Heart right ventricle (tissue), 16 donors: Measurements from ENCODE around the gene PKN2. TPM values are rescaled to one million over a fixed set of nuclear protein-coding genes. Genes with fewer than 3 reads are reported as not detected.

Source experiments
- ATAC-seq, 8 donors: fragments of 200-7000 bp; cut with Tn5 transposase; one replicate each; pipeline ENCODE4 v1.9.1; 2020; ENCODE audit warnings: mild to moderate bottlenecking in 8 of 8, moderate library complexity in 8 of 8, moderate number of reproducible peaks in 1 of 8
- DNase-seq, 2 donors: peaks; one replicate each; pipeline ENCODE4 v3.0.0-alpha.2; 2020
- H3K27ac ChIP-seq, 10 donors: fragments of 200-600 bp; sonication (generic) in 2 of 10; one replicate each; pipeline versions ENCODE4 v1.5.0 to v1.8.0; 2020 to 2022; ENCODE audit warnings: mild to moderate bottlenecking in 3 of 10
- H3K27me3 ChIP-seq, 7 donors: fragments of 200-600 bp; one replicate each; pipeline ENCODE4 v1.8.0; 2021 to 2022; ENCODE audit warnings: mild to moderate bottlenecking in 2 of 7
- H3K36me3 ChIP-seq, 9 donors: fragments of 200-600 bp; sonication (generic) in 1 of 9; one replicate each; pipeline versions ENCODE4 v1.5.0 to v1.8.0; 2020 to 2022; ENCODE audit warnings: mild to moderate bottlenecking in 2 of 9
- H3K4me1 ChIP-seq, 9 donors: fragments of 200-600 bp; sonication (generic) in 1 of 9; one replicate each; pipeline versions ENCODE4 v1.5.0 to v1.8.0; 2020 to 2022; ENCODE audit warnings: mild to moderate bottlenecking in 4 of 9
- H3K4me3 ChIP-seq, 10 donors: fragments of 200-600 bp; sonication (generic) in 2 of 10; one replicate each; pipeline versions ENCODE4 v1.5.0 to v1.8.0; 2020 to 2022; ENCODE audit warnings: mild to moderate bottlenecking in 7 of 10, moderate library complexity in 2 of 10
- H3K9me3 ChIP-seq, 11 donors: fragments of 200-600 bp in 10 of 11; sonication (generic) in 2 of 11; one replicate each; pipeline versions ENCODE4 v1.5.0 to v1.8.0; 2013 to 2022; ENCODE audit warnings: mild to moderate bottlenecking in 2 of 11, control low read depth in 1 of 11, moderate library complexity in 1 of 11
- WGBS, 2 donors: extraction: QIAGEN DNeasy Blood & Tissue Kit; methylation state at CpG; one replicate each; pipeline ENCODE4 v1.1.7; 2013; ENCODE audit warnings: inconsistent platforms in 1 of 2; 5-methylcytosine and 5-hydroxymethylcytosine counted together
- intact Hi-C, 10 donors: fragments of 100-400 bp; cut with DNase I; formaldehyde crosslinking; loops; one replicate each; pipeline versions ENCODE4 v1.11.1 to v1.14.2; 2022
- polyA plus RNA-seq, 2 donors: library from polyadenylated mRNA; stranded (reverse); fragments of 200-250 nt; gene quantifications; one replicate each; pipeline ENCODE4 v1.2.3, GENCODE V29; 2013
- total RNA-seq, 10 donors: library from RNA; stranded (reverse); fragmentation: NEBNext Ultra II Directional in 3 of 10; extraction: Animal tissue kit (Norgen Biotek cat#: 25700) in 3 of 10; gene quantifications; one replicate each; pipeline versions ENCODE4 v1.2.1 to v1.2.4, GENCODE V29; 2021 to 2023
- TF ChIP-seq, protein P1 (sequence below), 9 donors: fragments of 200-600 bp; sonication (generic) in 2 of 9; IDR thresholded peaks; one replicate each; pipeline versions ENCODE4 v1.5.0 to v1.8.0; 2021 to 2022; ENCODE audit warnings: antibody characterized with exemption in 9 of 9, mild to moderate bottlenecking in 5 of 9, moderate library complexity in 1 of 9
- donor health status: Arrhythmogenic right ventricular cardiomyopathy.
- donor health status: ischemic (EF 13 %, LVEDD 7.1; RV severe dilation, severe dysfunction).
- donor health status: healthy with polysubstance abuse.
- donor health status: DM: no; HTN: yes; CAD: no.
- donor health status: DM: no; HTN: no; CAD: no.
- donor health status: ischemic (EF 25% LVEDD 6.9; RV normal size, moderate dysfunction).
- donor health status: ischemic (EF 25% LVEDD 5.7; RV mildly dilated, moderate dysfunction).
- donor health status: healthy.
- donor health status: DM: yes; HTN: yes; CAD: no.
- donor health status: Ischemic cardiomyopathy.
- donor health status: ischemic (EF 35%, LVEDD 5.7; RV mildly dilated, moderate dysfunction).
- donor health status: nonischemic (EF 11% LVEDD 7.7; RV severe dilation, severe dysfunction).
- donor health status: DM: yes; HTN: yes; CAD: no.
- donor health status: PGD.
- donor health status: ischemic (EF 29% LVEDD 5.4; RV normal size, mild dysfunction).
- donor health status: nonischemic (EF 23%, LVEDD 6.1; RV moderate dilation, normal function).

The PKN2 gene
- total and polyA plus RNA-seq, 12 donors = 6.2 to 42.8 (median 33.6) TPM

DNA sequence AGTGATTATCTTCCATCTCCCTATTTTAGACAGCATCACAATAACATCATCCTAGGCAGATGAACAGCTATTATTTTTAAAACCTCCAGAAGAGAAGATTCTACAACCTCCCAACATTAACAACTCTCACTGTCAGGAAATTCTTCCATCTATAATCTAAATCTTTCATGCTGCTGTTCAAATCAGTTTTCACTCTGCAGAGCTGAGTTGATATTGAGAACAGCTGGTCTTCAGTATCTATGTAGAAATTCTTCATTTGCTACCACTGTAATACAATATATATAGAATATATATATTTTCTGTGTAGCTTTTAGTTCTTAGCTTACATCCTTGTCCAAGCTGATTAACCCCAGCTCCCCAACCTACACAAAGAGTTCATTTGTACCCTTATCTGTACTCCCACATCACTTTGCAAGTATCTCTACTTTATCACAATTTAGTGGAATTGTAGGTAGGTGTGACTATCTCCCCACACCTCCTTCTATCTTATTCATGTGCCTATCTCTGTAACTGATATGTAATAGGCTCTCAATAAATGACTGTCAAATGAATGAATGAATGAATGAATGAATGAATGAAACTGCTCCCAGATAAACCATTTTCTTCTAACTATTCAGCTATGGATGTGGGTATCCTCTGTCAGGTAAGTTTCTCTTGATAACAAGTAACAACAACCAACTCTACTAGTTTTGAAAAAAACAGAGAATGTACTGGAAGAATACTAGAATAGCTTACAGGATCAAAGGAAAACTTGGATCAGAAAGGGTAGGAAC, 37.4 kb upstream of the PKN2 start:
- no peaks in the 10 kb centered on the region for H3K36me3 ChIP-seq
- H3K4me1 ChIP-seq = no peaks in the 10 kb centered on the region
- H3K9me3 ChIP-seq = no peaks in the 10 kb centered on the region
- ATAC-seq (no peak), DNase-seq (no peak)
- intact Hi-C loops = no loop called here
- no peak overlapping the region for H3K4me3 ChIP-seq
- no peak overlapping the region for H3K27ac ChIP-seq
- H3K27me3 ChIP-seq = peaks cover 0 to 4% (median 0%) of the 10 kb centered on the region in 7 donors
- TF ChIP-seq, protein P1, sequence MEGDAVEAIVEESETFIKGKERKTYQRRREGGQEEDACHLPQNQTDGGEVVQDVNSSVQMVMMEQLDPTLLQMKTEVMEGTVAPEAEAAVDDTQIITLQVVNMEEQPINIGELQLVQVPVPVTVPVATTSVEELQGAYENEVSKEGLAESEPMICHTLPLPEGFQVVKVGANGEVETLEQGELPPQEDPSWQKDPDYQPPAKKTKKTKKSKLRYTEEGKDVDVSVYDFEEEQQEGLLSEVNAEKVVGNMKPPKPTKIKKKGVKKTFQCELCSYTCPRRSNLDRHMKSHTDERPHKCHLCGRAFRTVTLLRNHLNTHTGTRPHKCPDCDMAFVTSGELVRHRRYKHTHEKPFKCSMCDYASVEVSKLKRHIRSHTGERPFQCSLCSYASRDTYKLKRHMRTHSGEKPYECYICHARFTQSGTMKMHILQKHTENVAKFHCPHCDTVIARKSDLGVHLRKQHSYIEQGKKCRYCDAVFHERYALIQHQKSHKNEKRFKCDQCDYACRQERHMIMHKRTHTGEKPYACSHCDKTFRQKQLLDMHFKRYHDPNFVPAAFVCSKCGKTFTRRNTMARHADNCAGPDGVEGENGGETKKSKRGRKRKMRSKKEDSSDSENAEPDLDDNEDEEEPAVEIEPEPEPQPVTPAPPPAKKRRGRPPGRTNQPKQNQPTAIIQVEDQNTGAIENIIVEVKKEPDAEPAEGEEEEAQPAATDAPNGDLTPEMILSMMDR (IDR thresholded peaks at IDR 0.05) = no peak

DNA sequence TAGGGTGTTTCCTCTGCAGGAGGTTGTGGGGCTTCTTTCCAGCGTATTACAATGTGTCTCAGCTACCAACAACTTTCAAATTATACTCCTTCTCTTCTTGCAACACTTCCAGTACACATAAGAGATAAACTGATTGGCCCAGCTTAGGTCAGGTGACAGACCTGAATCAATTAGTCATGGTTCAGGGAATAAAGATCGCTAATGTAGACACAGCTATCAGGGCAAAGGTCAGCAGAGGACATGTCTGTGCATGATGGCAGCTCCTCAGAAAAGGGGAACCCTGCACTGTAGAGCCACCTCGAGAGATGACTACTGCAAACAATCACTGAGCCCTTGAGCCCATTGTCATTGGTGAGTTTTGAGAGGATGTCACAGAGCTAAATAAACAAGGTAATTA, 36.8 kb upstream of the PKN2 start:
- TF ChIP-seq, protein P1 (IDR thresholded peaks at IDR 0.05) = no peak
- intact Hi-C loops = no loop called here
- Histone ChIP-seq H3K4me3 (no peak overlapping the region), H3K9me3 (no peaks in the 10 kb centered on the region), H3K27ac (no peak overlapping the region), H3K27me3 (peaks cover 0 to 4% (median 0%) of the 10 kb centered on the region in 7 donors), H3K4me1 (no peaks in the 10 kb centered on the region), H3K36me3 (no peaks in the 10 kb centered on the region)
- DNase-seq = no peak
- 63 to 72% methylated on average over 3 of the region's 3 CpGs for WGBS, 2 donors
- ATAC-seq = no peak

DNA sequence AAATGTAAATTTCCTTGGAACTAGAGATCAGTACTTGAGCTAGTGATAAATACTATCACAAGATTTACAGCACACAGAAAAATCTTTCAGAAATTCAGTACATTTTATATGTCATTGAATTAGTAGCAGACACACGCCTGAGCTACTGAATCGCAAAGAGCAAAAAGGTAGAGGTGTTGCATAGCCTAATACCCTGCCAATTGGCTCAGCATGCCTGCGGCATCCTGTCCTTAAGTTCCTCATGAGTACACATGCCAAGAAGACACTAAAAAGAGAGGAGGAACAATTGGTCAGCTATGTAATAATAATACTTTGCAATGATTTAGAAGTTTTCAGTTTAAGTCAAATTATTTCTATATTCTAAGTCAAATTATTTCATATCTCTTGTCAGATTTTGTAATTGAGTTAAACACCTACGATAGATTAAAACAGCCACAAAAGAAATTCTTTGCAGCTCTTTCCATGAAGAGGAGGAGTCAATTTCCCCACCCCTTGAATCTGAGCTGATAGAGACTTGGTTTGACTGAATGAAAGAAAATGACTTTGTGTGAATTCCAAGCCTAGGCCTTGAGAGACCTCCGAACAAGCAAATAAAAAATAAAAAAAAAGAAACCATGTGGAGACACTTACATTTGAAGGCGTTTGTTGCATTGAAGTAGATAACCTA, 36.2 kb upstream of the PKN2 start:
- Histone ChIP-seq H3K36me3 (no peaks in the 10 kb centered on the region), H3K27ac (no peak overlapping the region), H3K4me1 (no peaks in the 10 kb centered on the region), H3K4me3 (no peak overlapping the region), H3K9me3 (no peaks in the 10 kb centered on the region), H3K27me3 (peaks cover 0 to 4% (median 0%) of the 10 kb centered on the region in 7 donors)
- TF ChIP-seq, protein P1 (IDR thresholded peaks at IDR 0.05) = no peak
- WGBS, 2 donors = 81 to 88% methylated on average over 6 of the region's 6 CpGs
- intact Hi-C loops = no loop called here
- DNase-seq = no peak
- no peak for ATAC-seq

DNA sequence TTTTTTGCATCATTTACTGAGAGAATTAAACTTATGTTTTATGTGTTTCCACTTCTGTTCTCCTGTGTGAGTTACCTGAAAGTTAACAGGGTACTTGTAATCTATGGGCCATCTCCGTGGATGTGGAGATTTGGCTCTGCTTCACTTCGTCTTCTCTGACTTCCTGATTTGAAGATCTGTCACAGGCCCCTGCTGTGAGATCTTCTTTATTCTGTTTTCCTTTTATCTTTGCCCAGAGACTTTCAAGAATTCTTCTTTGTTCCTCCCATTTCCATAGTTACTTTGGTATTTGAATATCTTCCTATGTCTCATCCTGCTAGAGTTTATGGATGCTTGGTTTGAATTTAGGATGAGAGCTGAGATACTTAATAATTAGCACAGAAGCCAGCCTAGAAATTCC, 35.4 kb upstream of the PKN2 start:
- no peak for DNase-seq
- WGBS, 2 donors = 56 to 67% methylated on average over 2 of the region's 2 CpGs

More for the DNA sequence above, 35.4 kb upstream of the PKN2 start:
- Histone ChIP-seq H3K9me3 (no peaks in the 10 kb centered on the region), H3K4me1 (no peaks in the 10 kb centered on the region), H3K27me3 (peaks cover 0 to 4% (median 0%) of the 10 kb centered on the region in 7 donors), H3K36me3 (no peaks in the 10 kb centered on the region), H3K4me3 (no peak overlapping the region), H3K27ac (no peak overlapping the region)
- TF ChIP-seq, protein P1 (IDR thresholded peaks at IDR 0.05) = no peak
- no peak for ATAC-seq
- intact Hi-C loops = no loop called here
